A549 (cell line): ENCODE data around the gene COPB1. TPM values are rescaled to one million over a fixed set of nuclear protein-coding genes. Genes with fewer than 3 reads are reported as not detected.

Experiments used
- ATAC-seq, 2 experiments: fragments of 200-7000 bp in 1 of 2; fragments of >200 bp in 1 of 2; cut with Nextera tagmentation in 1 of 2; cut with Tn5 transposase in 1 of 2; 3 replicates each; pipeline versions ENCODE4 v1.8.0 to v1.9.1; 2018 to 2020; ENCODE audit warnings: mild to moderate bottlenecking in 1 of 2, moderate library complexity in 1 of 2
- CTCF ChIA-PET: fragments of 300-600 bp; sonication (Branson Sonifier 250); formaldehyde crosslinking; extraction: SDS; loops from one replicate; lab custom pipeline; 2021; ENCODE audit warnings: antibody characterized with exemption, inconsistent platforms; lab: Yijun Ruan, JAX
- POLR2A ChIA-PET: fragments of 350-600 bp; formaldehyde crosslinking; extraction: SDS; loops from one replicate; lab custom pipeline; 2021; ENCODE audit warnings: antibody characterized with exemption, inconsistent platforms; lab: Yijun Ruan, JAX
- DNase-seq, 2 experiments: peaks; one replicate each; pipeline versions ENCODE4 v3.0.0 to v3.0.0-alpha.2; 2011 to 2016; ENCODE audit warnings: low read depth in 1 of 2, low spot score in 1 of 2
- FAIRE-seq: peaks from 2 replicates; lab custom pipeline; 2011; peaks lifted over from hg19 to GRCh38; lab: Jason Lieb, UNC
- H3K27ac ChIP-seq, 2 experiments: fragments of >200 bp; sonication (Bioruptor Twin); formaldehyde crosslinking; 3 replicates each; pipeline ENCODE4 v1.5.1; 2016 to 2017
- H3K4me1 ChIP-seq: fragments of >200 bp; sonication (Bioruptor Twin); formaldehyde crosslinking; 3 replicates; pipeline ENCODE4 v1.6.1; 2016
- H3K4me2 ChIP-seq: fragments of >200 bp; sonication (Bioruptor Twin); formaldehyde crosslinking; 3 replicates; pipeline ENCODE4 v1.6.1; 2016
- H3K4me3 ChIP-seq: fragments of >200 bp; sonication (Bioruptor Twin); formaldehyde crosslinking; 3 replicates; pipeline ENCODE4 v1.5.1; 2016
- H3K9me3 ChIP-seq: fragments of >200 bp; sonication (Bioruptor Twin); formaldehyde crosslinking; 3 replicates; pipeline ENCODE4 v1.6.1; 2016
- BHLHE40 ChIP-seq: IDR thresholded peaks from 2 replicates; pipeline ENCODE4 v1.6.1; 2012; ENCODE audit warnings: low read depth, low read length, inconsistent platforms
- CEBPB ChIP-seq, 2 experiments: fragments of >200 bp in 1 of 2; sonication (Bioruptor Twin) in 1 of 2; formaldehyde crosslinking in 1 of 2; IDR thresholded peaks; 2 replicates each; pipeline ENCODE4 v1.6.1; 2012 to 2016
- CHD2 ChIP-seq: fragments of 150-350 bp; IDR thresholded peaks from 2 replicates; pipeline ENCODE4 v1.6.1; 2014; ENCODE audit warnings: low read length; ENCODE audit not compliant: partially characterized antibody
- EHMT2 ChIP-seq: fragments of 200-600 bp; sonication (generic); IDR thresholded peaks from 2 replicates; pipeline ENCODE4 v1.6.1; 2016; ENCODE audit warnings: antibody characterized with exemption, low read depth, mild to moderate bottlenecking, moderate library complexity
- FOSB ChIP-seq: fragments of 250-450 bp; sonication (Bioruptor Pico); IDR thresholded peaks from 2 replicates; pipeline ENCODE4 v1.5.0; 2020; ENCODE audit warnings: mild to moderate bottlenecking, moderate library complexity
- GATA3 ChIP-seq: IDR thresholded peaks from 2 replicates; pipeline ENCODE4 v1.6.1; 2012; ENCODE audit warnings: borderline replicate concordance
- HMGXB4 ChIP-seq: fragments of 250-450 bp; sonication (Bioruptor Pico); IDR thresholded peaks from 2 replicates; pipeline ENCODE4 v1.5.0; 2021; ENCODE audit warnings: mild to moderate bottlenecking, moderate library complexity, borderline replicate concordance
- JUNB ChIP-seq: fragments of >200 bp; sonication (Bioruptor Twin); formaldehyde crosslinking; IDR thresholded peaks from 2 replicates; pipeline ENCODE4 v1.6.1; 2016
- KDM1A ChIP-seq: fragments of 200-600 bp; sonication (generic); IDR thresholded peaks from 2 replicates; pipeline ENCODE4 v1.6.1; 2016; ENCODE audit warnings: low read depth, mild to moderate bottlenecking
- KDM5A ChIP-seq: fragments of 200-600 bp; sonication (generic); IDR thresholded peaks from 2 replicates; pipeline ENCODE4 v1.6.1; 2016; ENCODE audit warnings: antibody characterized with exemption, mild to moderate bottlenecking
- MAZ ChIP-seq: fragments of 150-350 bp; IDR thresholded peaks from 2 replicates; pipeline ENCODE4 v1.6.1; 2014; ENCODE audit warnings: antibody characterized with exemption, low read depth, low read length, borderline replicate concordance
- PHF8 ChIP-seq: fragments of 200-600 bp; sonication (generic); IDR thresholded peaks from 2 replicates; pipeline ENCODE4 v1.6.1; 2016; ENCODE audit warnings: low read depth, mild to moderate bottlenecking, antibody characterized with exemption, moderate library complexity, borderline replicate concordance
- POLR2A ChIP-seq: IDR thresholded peaks from 2 replicates; pipeline ENCODE4 v1.6.1; 2012; ENCODE audit warnings: mild to moderate bottlenecking, low read length
- POLR2AphosphoS2 ChIP-seq: conservative IDR thresholded peaks from 2 replicates; pipeline ENCODE4 v1.6.1; 2012; ENCODE audit warnings: low read length, improper control_type of control experiment, inconsistent platforms
- RAD21 ChIP-seq, 2 experiments: fragments of >200 bp in 1 of 2; sonication (Bioruptor Twin) in 1 of 2; formaldehyde crosslinking in 1 of 2; IDR thresholded peaks in 1 of 2; conservative IDR thresholded peaks in 1 of 2; 2 replicates in 1 of 2; 3 replicates in 1 of 2; pipeline ENCODE4 v1.6.1; 2012 to 2018; ENCODE audit warnings: inconsistent platforms in 1 of 2
- RARB ChIP-seq: fragments of 250-450 bp; sonication (Bioruptor Pico); IDR thresholded peaks from 2 replicates; pipeline ENCODE4 v1.8.0; 2021; ENCODE audit warnings: mild to moderate bottlenecking, moderate library complexity
- RFX5 ChIP-seq: fragments of 450-650 bp; IDR thresholded peaks from 2 replicates; pipeline ENCODE4 v1.7.1; 2014; ENCODE audit warnings: antibody characterized with exemption, mild to moderate bottlenecking, moderate library complexity
- SMC3 ChIP-seq: fragments of >200 bp; sonication (Bioruptor Twin); formaldehyde crosslinking; IDR thresholded peaks from 3 replicates; pipeline ENCODE4 v1.6.1; 2018; ENCODE audit warnings: inconsistent platforms
- SREBF2 ChIP-seq: fragments of 450-650 bp; IDR thresholded peaks from 2 replicates; pipeline ENCODE4 v1.6.1; 2014; ENCODE audit warnings: mild to moderate bottlenecking, moderate library complexity
- TFCP2L1 ChIP-seq: fragments of 250-450 bp; sonication (Bioruptor Pico); IDR thresholded peaks from 2 replicates; pipeline ENCODE4 v1.5.0; 2021; ENCODE audit warnings: mild to moderate bottlenecking
- TP53 ChIP-seq: fragments of 250-450 bp; sonication (Bioruptor Pico); IDR thresholded peaks from 2 replicates; pipeline ENCODE4 v1.5.0; 2021; ENCODE audit warnings: mild to moderate bottlenecking, moderate library complexity
- USF2 ChIP-seq: fragments of 450-650 bp; IDR thresholded peaks from 2 replicates; pipeline ENCODE4 v1.6.1; 2014; ENCODE audit warnings: antibody characterized with exemption
- ZC3H11A ChIP-seq: fragments of 450-650 bp; IDR thresholded peaks from 2 replicates; pipeline ENCODE4 v1.6.1; 2014; ENCODE audit warnings: antibody characterized with exemption, mild to moderate bottlenecking
- ZSCAN20 ChIP-seq: fragments of 250-450 bp; sonication (Bioruptor Pico); IDR thresholded peaks from 2 replicates; pipeline ENCODE4 v1.8.0; 2022; ENCODE audit warnings: mild to moderate bottlenecking, moderate library complexity
- WGBS: methylation state at CpG from one replicate; pipeline ENCODE4 v1.1.6; 2017; ENCODE audit errors: missing lambda C conversion rate; 5-methylcytosine and 5-hydroxymethylcytosine counted together
- polyA plus RNA-seq, 4 experiments: library from polyadenylated mRNA; depleted of rRNA in 3 of 4; stranded (reverse); fragments of >200 nt; fragmentation: RNase III in 1 of 4; extraction: RNeasy Plus Mini Kit Qiagen cat#74134 plus additional on column Dnase treatment in 1 of 4; gene quantifications; 2 replicates in 3 of 4; 3 replicates in 1 of 4; pipeline ENCODE4 v1.2.3, GENCODE V29; 2011 to 2017

COPB1 gene
- polyA plus RNA-seq, 2 of the 4 experiments (the other 2 are of a cell fraction): 128 to 232 TPM

DNA sequence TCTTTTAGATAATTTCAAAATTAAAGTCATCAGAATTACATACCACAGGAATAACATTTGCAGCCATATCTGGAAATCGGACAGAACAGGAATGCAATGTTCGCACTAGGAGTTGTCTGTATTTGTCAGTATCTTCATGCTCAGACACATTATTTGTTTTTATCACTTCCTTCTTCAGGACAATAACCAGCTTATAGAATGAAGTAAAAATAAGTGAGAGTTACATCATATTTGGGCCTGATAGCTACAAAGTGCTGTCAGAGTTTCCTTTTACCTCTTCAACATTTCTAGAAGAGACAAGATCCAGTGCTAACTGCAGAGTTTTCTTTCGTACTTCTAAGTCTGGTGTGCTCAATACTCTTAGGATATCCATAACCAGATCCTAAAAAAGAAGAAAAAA, 18.9 kb downstream of the COPB1 start:
- Histone ChIP-seq H3K27ac (peak overlapping the region; percentile 27 to 58; a peak in 5 of 6 replicates), H3K4me3 (no peak overlapping the region; the same call in 2 of the 3 replicates)
- DNase-seq (peak in 1 of 2 experiments; percentile 4), FAIRE-seq (no peak), ATAC-seq (no peak)
- ChIA-PET POLR2A (interaction anchor here (0.5 to 0.6 kb wide), 2 partner anchors 23 to 41 kb away, joined by 3 read pairs; no protein-coding TSS in a partner anchor), CTCF (interaction anchor here (0.6 to 1.8 kb wide), 6 partner anchors 8 to 180 kb away, joined by 3 to 6 read pairs (median 4); no protein-coding TSS in a partner anchor)
- TF ChIP-seq KDM5A (no peak), RAD21 (conservative IDR thresholded peaks at IDR 0.05 in 1 of 2, IDR thresholded peaks at IDR 0.05 in 1 of 2) (no peak), PHF8 (no peak), JUNB (no peak), TP53 (CRISPR knock-in tag) (no peak), MAZ (no peak), CEBPB (IDR thresholded peaks at IDR 0.05) (no peak), POLR2AphosphoS2 (no peak), RARB (CRISPR knock-in tag) (no peak), EHMT2 (no peak), TFCP2L1 (no peak), RFX5 (no peak), SMC3 (no peak), USF2 (no peak), SREBF2 (no peak), ZC3H11A (no peak), GATA3 (no peak)
- TF ChIP-seq, all 56 proteins: peak for 0
- no peaks in the 10 kb centered on the region for H3K9me3 ChIP-seq
- WGBS: 84% methylated on average over 3 of the region's 3 CpGs
- peaks cover 17% of the 10 kb centered on the region; the same call in 2 of the 3 replicates for H3K4me1 ChIP-seq
- peak overlapping the region; percentile 4; the same call in 2 of the 3 replicates for H3K4me2 ChIP-seq

DNA sequence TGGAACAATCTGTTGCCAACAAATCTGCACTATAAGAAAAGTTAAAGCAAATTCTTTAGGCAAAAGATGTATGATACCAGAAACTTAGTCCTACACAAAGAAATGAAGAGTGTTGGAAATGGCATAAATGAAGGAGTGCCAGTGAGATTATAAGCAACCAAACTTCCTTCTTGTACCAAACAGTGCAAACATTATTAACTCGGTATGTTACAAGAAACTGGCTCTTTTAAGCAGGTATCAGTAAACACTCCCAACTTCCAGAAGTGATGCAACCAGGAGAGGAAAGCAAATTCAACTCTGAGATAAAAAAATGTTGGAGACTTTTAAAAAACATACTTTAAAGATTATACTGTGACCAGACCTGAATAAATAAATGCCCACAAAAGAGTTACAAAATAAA, 28.5 kb downstream of the COPB1 start:
- CTCF ChIA-PET: interaction anchor here (0.7 to 4.6 kb wide), 5 partner anchors 11 to 474 kb away, joined by 3 to 25 read pairs (median 5); no protein-coding TSS in a partner anchor
- H3K4me1 ChIP-seq: no peaks in the 10 kb centered on the region
- 0 out of 4 replicates have a peak, but pooled peaks of 1 of the 2 experiments have one; percentile 8 for TF ChIP-seq CEBPB (IDR thresholded peaks at IDR 0.05)
- no peak for TF ChIP-seq FOSB (CRISPR knock-in tag)
- WGBS: 32% methylated on average over 1 of the region's 1 CpG
- POLR2A ChIA-PET: no interaction called here
- H3K27ac ChIP-seq: no peak overlapping the region
- FAIRE-seq: no peak
- no peaks in the 10 kb centered on the region for H3K9me3 ChIP-seq
- H3K4me2 ChIP-seq: no peak overlapping the region
- DNase-seq: no peak
- ATAC-seq: no peak
- no peak overlapping the region for H3K4me3 ChIP-seq

DNA sequence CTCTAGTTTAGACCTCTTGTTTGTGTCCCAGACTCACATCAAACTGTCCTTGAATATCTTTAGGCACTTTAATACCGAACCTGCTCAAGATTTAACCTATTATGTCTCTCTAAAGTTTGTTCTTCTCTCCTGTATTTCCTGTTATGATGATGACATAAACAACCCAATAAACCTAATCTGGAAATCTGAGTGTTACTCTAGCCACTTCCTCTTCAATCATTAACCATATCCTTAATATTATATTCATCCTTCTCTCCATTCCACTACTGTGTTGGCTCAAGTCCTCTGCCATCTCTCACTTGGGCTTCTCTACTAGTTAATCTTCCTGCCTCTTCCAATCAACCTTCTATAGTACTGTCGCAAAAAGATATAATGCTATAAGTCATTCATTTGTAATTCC, 36.0 kb downstream of the COPB1 start:
- CTCF ChIA-PET: interaction anchor here (0.7 to 13.7 kb wide), 5 partner anchors 8 to 160 kb away, joined by 3 to 258 read pairs (median 5); no protein-coding TSS in a partner anchor

DNA sequence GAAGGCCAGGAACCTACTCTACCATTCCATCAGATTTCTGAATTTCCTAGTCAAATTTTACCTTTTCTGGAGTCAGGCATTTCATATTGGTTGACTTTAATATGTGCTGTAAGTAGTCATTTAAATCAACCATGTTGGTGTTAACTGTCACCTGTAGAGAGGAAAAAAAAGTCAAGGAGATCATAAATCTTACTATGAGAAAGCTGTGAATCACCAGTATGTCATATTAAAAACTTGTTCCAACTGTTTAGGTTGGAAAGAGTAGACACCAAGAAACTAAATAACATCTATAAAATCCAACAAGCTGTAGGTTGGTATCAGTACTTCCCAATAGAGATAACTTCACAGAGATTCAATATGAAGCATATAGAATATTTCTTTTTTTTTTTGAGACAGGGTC, 39.5 kb downstream of the COPB1 start:
- FAIRE-seq (no peak), ATAC-seq (no peak), DNase-seq (no peak)
- TF ChIP-seq KDM5A (no peak), BHLHE40 (no peak), CHD2 (no peak), POLR2A (no peak), RFX5 (no peak), PHF8 (no peak), EHMT2 (no peak), HMGXB4 (no peak), KDM1A (no peak), SMC3 (no peak)
- no peaks in the 10 kb centered on the region for H3K9me3 ChIP-seq
- no peak overlapping the region for H3K4me3 ChIP-seq
- no peak overlapping the region for H3K4me2 ChIP-seq
- H3K4me1 ChIP-seq: no peaks in the 10 kb centered on the region
- ChIA-PET CTCF (interaction anchor here (0.7 to 13.7 kb wide), 5 partner anchors 8 to 580 kb away, joined by 3 to 258 read pairs (median 4); no protein-coding TSS in a partner anchor), POLR2A (no interaction called here)
- no peak overlapping the region for H3K27ac ChIP-seq

More for the DNA sequence above, 36.0 kb downstream of the COPB1 start:
- no peaks in the 10 kb centered on the region for H3K4me1 ChIP-seq
- no peak for DNase-seq
- H3K27ac ChIP-seq: no peak overlapping the region
- POLR2A ChIA-PET: no interaction called here
- 69% methylated on average over 2 of the region's 2 CpGs for WGBS
- no peak overlapping the region for H3K4me3 ChIP-seq
- ATAC-seq: no peak
- H3K9me3 ChIP-seq: no peaks in the 10 kb centered on the region
- FAIRE-seq: no peak
- no peak overlapping the region for H3K4me2 ChIP-seq
- TF ChIP-seq ZSCAN20 (CRISPR knock-in tag) (no peak), SMC3 (no peak)
